Pancreas (tissue), 10 donors: ENCODE data around the gene CDKN2C. TPM values are rescaled to one million over a fixed set of nuclear protein-coding genes. Genes with fewer than 3 reads are reported as not detected.
A peak's percentile ranks its signal among the peaks of the same experiment; 100 is the strongest.

Source experiments
- ATAC-seq, 4 donors: fragments of 200-7000 bp; cut with Tn5 transposase; one replicate each; pipeline versions ENCODE4 v1.8.0 to v1.9.1; 2020; ENCODE audit warnings: mild to moderate bottlenecking in 4 of 4, moderate library complexity in 4 of 4
- DNase-seq, 6 donors: peaks; one replicate each; pipeline ENCODE4 v3.0.0-alpha.2; 2020
- FAIRE-seq: peaks from 2 replicates; lab custom pipeline; 2012; peaks lifted over from hg19 to GRCh38; lab: Jason Lieb, UNC
- H3K27ac ChIP-seq, 4 donors: fragments of 200-600 bp; sonication (generic); 1 replicate in 3 of 4; 2 replicates in 1 of 4; pipeline versions ENCODE4 v1.5.0 to v1.8.0; 2020
- H3K27me3 ChIP-seq, 4 donors: fragments of 200-600 bp; one replicate each; pipeline ENCODE4 v1.8.0; 2021
- H3K36me3 ChIP-seq, 3 donors: fragments of 200-600 bp; sonication (generic) in 1 of 3; one replicate each; pipeline versions ENCODE4 v1.5.0 to v1.8.0; 2020 to 2021
- H3K4me1 ChIP-seq, 3 donors: fragments of 200-600 bp; one replicate each; pipeline ENCODE4 v1.8.0; 2021
- H3K4me3 ChIP-seq, 4 donors: fragments of 200-600 bp; sonication (generic) in 2 of 4; one replicate each; pipeline versions ENCODE4 v1.5.0 to v1.8.0; 2020 to 2021
- H3K9me3 ChIP-seq, 4 donors: fragments of 200-600 bp; one replicate each; pipeline ENCODE4 v1.8.0; 2021
- CTCF ChIP-seq, 4 donors: fragments of 200-600 bp; sonication (generic) in 3 of 4; IDR thresholded peaks; one replicate each; pipeline versions ENCODE4 v1.5.0 to v1.8.0; 2021; ENCODE audit warnings: antibody characterized with exemption in 4 of 4
- WGBS, 2 donors: extraction: QIAGEN DNeasy Blood & Tissue Kit; methylation state at CpG; one replicate each; pipeline ENCODE4 v1.1.7; 2013; 5-methylcytosine and 5-hydroxymethylcytosine counted together
- intact Hi-C, 3 donors: fragments of 100-400 bp; cut with DNase I; formaldehyde crosslinking; loops; one replicate each; pipeline versions ENCODE4 v1.11.1 to v1.14.2; 2022
- polyA plus RNA-seq, 2 donors: library from polyadenylated mRNA; stranded (reverse); fragments of 200-250 nt; gene quantifications; one replicate each; pipeline ENCODE4 v1.2.3, GENCODE V29; 2013
- total RNA-seq, 6 donors: library from RNA; stranded (reverse); fragmentation: NEBNext Ultra II Directional in 4 of 6; extraction: Animal tissue kit (Norgen Biotek cat#: 25700) in 4 of 6; gene quantifications; one replicate each; pipeline versions ENCODE4 v1.2.1 to v1.2.4, GENCODE V29; 2021 to 2023
- donor health status: healthy with polysubstance abuse.
- donor health status: DM: no; HTN: no; CAD: no; lungs with moderate emphysema.
- donor health status: DM: no; HTN: no; CAD: no.
- donor health status: control.
- donor health status: control.
- donor health status: Bipolar disorder and iron deficiency.
- donor health status: DM: yes; HTN: yes; CAD: no.
- donor health status: DM: no; HTN: no; CAD: no.
- donor health status: DM: no; HTN: no; CAD: no.
- donor health status: DM: yes; HTN: yes; CAD: no.

The CDKN2C gene
- total and polyA plus RNA-seq, 8 donors: 4.3 to 11.5 (median 7.8) TPM

DNA sequence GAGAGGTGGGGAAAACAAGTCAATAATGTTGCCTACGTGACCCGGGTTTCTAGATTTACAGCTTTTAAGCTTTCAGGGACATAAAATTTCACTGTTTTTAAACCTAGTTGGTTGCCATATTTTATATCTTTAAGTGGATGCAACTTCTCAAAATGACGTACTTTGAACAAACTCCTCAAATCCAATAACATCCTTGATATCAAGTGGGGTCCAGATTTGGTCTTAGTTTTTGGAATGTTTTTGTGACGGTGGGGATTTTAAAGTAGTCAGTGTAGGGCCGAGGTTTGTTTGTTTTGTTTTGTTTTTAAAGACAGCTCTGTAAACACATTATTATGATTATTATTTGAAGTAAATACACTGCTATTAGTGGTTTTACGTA lies 453 bp downstream of the CDKN2C start:
- Histone ChIP-seq H3K9me3 (no peaks in the 10 kb centered on the region), H3K27ac (peak overlapping the region in 3 of 4 donors; percentile 97 to 100 (median 98)), H3K4me3 (peak overlapping the region; percentile 68 to 85 (median 83)), H3K36me3 (no peaks in the 10 kb centered on the region), H3K27me3 (no peaks in the 10 kb centered on the region), H3K4me1 (peaks cover 9 to 18% (median 10%) of the 10 kb centered on the region in 3 donors)
- FAIRE-seq (no peak), ATAC-seq (no peak), DNase-seq (no peak)
- intact Hi-C loops: no loop called here
- no peak for TF ChIP-seq CTCF (IDR thresholded peaks at IDR 0.05)
- 5 to 7% methylated on average over 6 of the region's 6 CpGs for WGBS, 2 donors

GRCh38 chr1:50970931-50971582 lies 1.0 kb downstream of the CDKN2C start:
- no peaks in the 10 kb centered on the region for H3K36me3 ChIP-seq
- peak overlapping the region in 3 of 4 donors; percentile 68 to 85 (median 82) for H3K4me3 ChIP-seq
- TF ChIP-seq CTCF (IDR thresholded peaks at IDR 0.05): no peak
- ATAC-seq: no peak
- no peak for FAIRE-seq
- H3K27ac ChIP-seq: peak overlapping the region in 3 of 4 donors; percentile 97 to 100 (median 98)
- no peak for DNase-seq
- intact Hi-C loops: no loop called here
- H3K27me3 ChIP-seq: no peaks in the 10 kb centered on the region
- no peaks in the 10 kb centered on the region for H3K9me3 ChIP-seq
- 13 to 20% methylated on average over 7 of the region's 7 CpGs for WGBS, 2 donors
- peaks cover 9 to 18% (median 10%) of the 10 kb centered on the region in 3 donors for H3K4me1 ChIP-seq

DNA sequence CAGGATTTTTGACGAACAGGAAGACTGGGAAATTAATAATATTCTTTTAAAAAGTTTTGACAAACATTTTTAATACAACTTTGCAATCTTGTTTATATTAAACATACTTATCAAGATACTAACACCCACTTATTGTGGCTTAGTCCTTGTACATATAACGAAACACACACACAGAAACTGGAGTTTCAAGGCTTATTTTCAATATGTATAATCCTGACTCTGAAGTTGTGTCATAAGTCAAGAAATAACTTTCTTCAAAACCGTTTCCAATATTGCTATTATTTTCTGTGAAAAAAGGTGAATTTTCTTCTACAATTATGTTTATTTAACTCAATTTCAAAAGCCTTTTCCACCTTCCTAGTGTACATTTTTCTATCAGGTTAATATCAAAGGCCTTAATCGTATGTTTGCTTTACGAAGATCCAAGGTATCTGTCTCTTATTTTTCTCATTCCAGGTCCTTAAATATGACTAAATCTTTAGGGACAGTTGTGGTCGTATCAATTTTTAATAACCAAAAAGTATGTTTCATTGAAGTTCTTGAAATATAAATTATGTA lies 1.8 kb downstream of the CDKN2C start:
- Histone ChIP-seq H3K4me1 (peaks cover 4 to 14% (median 7%) of the 10 kb centered on the region in 3 donors), H3K36me3 (no peaks in the 10 kb centered on the region), H3K9me3 (no peaks in the 10 kb centered on the region), H3K27ac (peak overlapping the region in 2 of 4 donors; percentile 98 to 100), H3K27me3 (no peaks in the 10 kb centered on the region), H3K4me3 (peak overlapping the region in 2 of 4 donors; percentile 4 to 85)
- FAIRE-seq (no peak), DNase-seq (no peak), ATAC-seq (no peak)
- WGBS, 2 donors: 33 to 42% methylated on average over 6 of the region's 6 CpGs
- TF ChIP-seq CTCF (IDR thresholded peaks at IDR 0.05): no peak
- intact Hi-C loops: no loop called here

DNA sequence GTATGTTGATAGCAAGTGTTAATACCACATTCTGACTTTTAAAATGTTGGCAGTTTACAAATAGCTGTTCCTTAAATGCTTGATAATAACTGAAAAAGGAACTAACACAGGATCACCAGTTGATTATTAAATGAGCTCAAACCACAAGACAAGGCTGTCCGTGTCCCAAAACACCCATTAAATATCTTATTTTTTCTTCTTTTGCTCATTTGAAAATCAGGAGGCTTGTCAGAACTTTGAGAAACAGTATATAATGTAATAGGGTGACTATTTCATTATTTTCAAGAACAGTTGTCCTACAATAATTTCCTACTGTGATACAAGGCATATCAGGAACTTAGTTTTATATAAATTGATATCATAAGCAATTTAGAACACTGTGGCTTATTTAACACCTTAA lies 2.7 kb downstream of the CDKN2C start:
- no peak for ATAC-seq
- Histone ChIP-seq H3K36me3 (no peaks in the 10 kb centered on the region), H3K4me1 (peaks cover 0 to 9% (median 4%) of the 10 kb centered on the region in 3 donors), H3K9me3 (no peaks in the 10 kb centered on the region), H3K27ac (no peak overlapping the region), H3K27me3 (no peaks in the 10 kb centered on the region), H3K4me3 (no peak overlapping the region)
- FAIRE-seq: no peak
- 41 to 57% methylated on average over 1 of the region's 1 CpG for WGBS, 2 donors
- intact Hi-C loops: no loop called here
- no peak for DNase-seq
- no peak for TF ChIP-seq CTCF (IDR thresholded peaks at IDR 0.05)

- Histone ChIP-seq H3K4me1 (peaks cover 0 to 9% (median 4%) of the 10 kb centered on the region in 3 donors), H3K27ac (no peak overlapping the region), H3K27me3 (no peaks in the 10 kb centered on the region), H3K9me3 (no peaks in the 10 kb centered on the region), H3K4me3 (no peak overlapping the region), H3K36me3 (no peaks in the 10 kb centered on the region)
- DNase-seq: no peak
- no peak for TF ChIP-seq CTCF (IDR thresholded peaks at IDR 0.05)
- WGBS, 2 donors: 92 to 98% methylated on average over 1 of the region's 1 CpG
- ATAC-seq: no peak
- intact Hi-C loops: no loop called here
- no peak for FAIRE-seq
Measured at GRCh38 chr1:50973255-50973654, 3.2 kb downstream of the CDKN2C start.
